Activated CD4-positive, alpha-beta T cell treated with anti-CD3 and anti-CD28 coated beads, Interleukin-2, Interleukin-6, amounts not matched to agents 100 ng/mL and 50 ng/mL, durations not matched to agents 16 hours and 8 hours (primary cell): ENCODE measurements around the gene DNMT1.
A peak's percentile ranks its signal among the peaks of the same experiment; 100 is the strongest.
"Not testable (repeated sequence)": the region's sequence is repeated elsewhere in the genome, so short reads cannot be mapped to it uniquely, and the experiment has no call there.

Source experiments
- DNase-seq: peaks from one replicate; pipeline ENCODE4 v3.0.0-alpha.2; 2020

Gene DNMT1

GRCh38 chr19:10194500-10195198 lies at the start of gene DNMT1:
DNMT1 (minus strand) TSS chr19:10194953; CDS start chr19:10194899, 54 bp downstream.
- peak; percentile 99 for DNase-seq

- no peak for DNase-seq
Measured at GRCh38 chr19:10243606-10244005, 48.9 kb upstream of the DNMT1 start.

- not testable (repeated sequence) for DNase-seq
Measured at GRCh38 chr19:10241826-10242449, 47.2 kb upstream of the DNMT1 start.

GRCh38 chr19:10238172-10238783 lies 43.5 kb upstream of the DNMT1 start:
- no peak for DNase-seq

- no peak for DNase-seq
Measured at GRCh38 chr19:10237702-10238101, 42.9 kb upstream of the DNMT1 start.

- DNase-seq = not testable (repeated sequence)
Measured at GRCh38 chr19:10235409-10235808, 40.7 kb upstream of the DNMT1 start.

- no peak for DNase-seq
Measured at GRCh38 chr19:10235003-10235402, 40.2 kb upstream of the DNMT1 start.

- DNase-seq = no peak
Measured at GRCh38 chr19:10233946-10234345, 39.2 kb upstream of the DNMT1 start.

- DNase-seq = no peak
Measured at GRCh38 chr19:10231612-10232228, 37.0 kb upstream of the DNMT1 start.

GRCh38 chr19:10230861-10231611 lies 36.3 kb upstream of the DNMT1 start, which contains the start of gene S1PR2:
S1PR2 (minus strand) TSS chr19:10231331; CDS start chr19:10224905, 6,426 bp downstream.
- peak; percentile 69 for DNase-seq

GRCh38 chr19:10230173-10230860 lies 35.6 kb upstream of the DNMT1 start:
- DNase-seq = peak; percentile 34

- peak; percentile 54 for DNase-seq
Measured at GRCh38 chr19:10228920-10229319, 34.2 kb upstream of the DNMT1 start.

- DNase-seq = no peak
Measured at GRCh38 chr19:10228393-10228792, 33.6 kb upstream of the DNMT1 start.

- no peak for DNase-seq
Measured at GRCh38 chr19:10227026-10227971, 32.5 kb upstream of the DNMT1 start.

GRCh38 chr19:10226376-10227025 lies 31.7 kb upstream of the DNMT1 start:
- DNase-seq = no peak

- no peak for DNase-seq
Measured at GRCh38 chr19:10226021-10226375, 31.2 kb upstream of the DNMT1 start.

GRCh38 chr19:10224337-10224736 lies 29.6 kb upstream of the DNMT1 start:
- no peak for DNase-seq

- DNase-seq = no peak
Measured at GRCh38 chr19:10223488-10224213, 28.9 kb upstream of the DNMT1 start.

GRCh38 chr19:10222201-10222890 lies 27.6 kb upstream of the DNMT1 start:
- no peak for DNase-seq
